HepG2 (cell line): ENCODE results near the gene CTSA. TPM values are rescaled to one million over a fixed set of nuclear protein-coding genes. Genes with fewer than 3 reads are reported as not detected.

ENCODE experiments used
- ARID5B ChIP-seq: IDR thresholded peaks from 2 replicates; pipeline ENCODE4 v1.4.0; 2020; ENCODE audit warnings: mild to moderate bottlenecking, missing genetic modification reagents
- BRD4 ChIP-seq: sonication (generic); formaldehyde crosslinking; IDR thresholded peaks from 2 replicates; pipeline ENCODE4 v1.4.0; 2020; ENCODE audit warnings: missing genetic modification reagents
- LCORL ChIP-seq, 2 experiments: fragments of 450-650 bp in 1 of 2; sonication (generic) in 1 of 2; formaldehyde crosslinking in 1 of 2; IDR thresholded peaks; 2 replicates each; pipeline versions ENCODE4 v1.5.0 to v1.6.1; 2017 to 2020; ENCODE audit warnings: antibody characterized with exemption in 1 of 2, missing genetic modification reagents in 1 of 2
- NR2F1 ChIP-seq, 2 experiments: fragments of 450-650 bp in 1 of 2; formaldehyde crosslinking in 1 of 2; IDR thresholded peaks; 2 replicates each; pipeline versions ENCODE4 v1.5.0 to v1.6.1; 2016 to 2020; ENCODE audit warnings: mild to moderate bottlenecking in 1 of 2, missing compliant biosample characterization in 1 of 2, missing genetic modification reagents in 1 of 2, moderate library complexity in 1 of 2
- PBX3 ChIP-seq: sonication (generic); formaldehyde crosslinking; IDR thresholded peaks from 2 replicates; pipeline ENCODE4 v1.8.1; 2023; ENCODE audit warnings: missing genetic modification reagents, inconsistent platforms, borderline replicate concordance
- RFX3 ChIP-seq: IDR thresholded peaks from 2 replicates; pipeline ENCODE4 v1.6.1; 2016; ENCODE audit warnings: missing biosample characterization, missing genetic modification reagents
- SATB2 ChIP-seq: sonication (generic); formaldehyde crosslinking; IDR thresholded peaks from 2 replicates; pipeline ENCODE4 v1.5.0; 2020; ENCODE audit warnings: missing genetic modification reagents
- SP4 ChIP-seq: sonication (generic); formaldehyde crosslinking; IDR thresholded peaks from 2 replicates; pipeline ENCODE4 v1.8.1; 2023; ENCODE audit warnings: mild to moderate bottlenecking, missing genetic modification reagents
- TEAD3 ChIP-seq: optimal IDR thresholded peaks from 2 replicates; pipeline ENCODE3; 2016; ENCODE audit warnings: borderline replicate concordance
- THYN1 ChIP-seq: sonication (generic); formaldehyde crosslinking; IDR thresholded peaks from 2 replicates; pipeline ENCODE4 v1.8.1; 2023; ENCODE audit warnings: low read depth, mild to moderate bottlenecking, moderate library complexity, missing genetic modification reagents, borderline replicate concordance
- ZBTB37 ChIP-seq: sonication (generic); formaldehyde crosslinking; IDR thresholded peaks from 2 replicates; pipeline ENCODE4 v1.4.0; 2020; ENCODE audit warnings: mild to moderate bottlenecking, missing genetic modification reagents
- ZBTB38 ChIP-seq: sonication (generic); formaldehyde crosslinking; IDR thresholded peaks from 2 replicates; pipeline ENCODE4 v1.5.1; 2020; ENCODE audit warnings: mild to moderate bottlenecking, missing genetic modification reagents
- ZFP41 ChIP-seq: sonication (generic); formaldehyde crosslinking; IDR thresholded peaks from 2 replicates; pipeline ENCODE4 v1.4.0; 2020; ENCODE audit warnings: mild to moderate bottlenecking, missing genetic modification reagents, borderline replicate concordance
- ZNF124 ChIP-seq: sonication (generic); formaldehyde crosslinking; IDR thresholded peaks from 2 replicates; pipeline ENCODE4 v1.4.0; 2020; ENCODE audit warnings: missing genetic modification reagents
- ZNF678 ChIP-seq: sonication (generic); formaldehyde crosslinking; IDR thresholded peaks from 2 replicates; pipeline ENCODE4 v1.4.0; 2020; ENCODE audit warnings: mild to moderate bottlenecking, missing genetic modification reagents
- ZNF687 ChIP-seq: sonication (generic); formaldehyde crosslinking; IDR thresholded peaks from 2 replicates; pipeline ENCODE4 v1.5.1; 2020; ENCODE audit warnings: mild to moderate bottlenecking, missing genetic modification reagents, moderate library complexity
- ZNF75D ChIP-seq: sonication (generic); formaldehyde crosslinking; IDR thresholded peaks from 2 replicates; pipeline ENCODE4 v1.8.1; 2023; ENCODE audit warnings: missing genetic modification reagents, mild to moderate bottlenecking, borderline replicate concordance
- ZNF768 ChIP-seq: sonication (generic); formaldehyde crosslinking; IDR thresholded peaks from 2 replicates; pipeline ENCODE4 v1.4.0; 2020; ENCODE audit warnings: missing genetic modification reagents
- polyA plus RNA-seq, 8 experiments: library from polyadenylated mRNA; depleted of rRNA in 3 of 8; stranded (reverse) in 7 of 8; unstranded in 1 of 8; fragments of >200 nt; fragmentation: Illumina TruSeq in 4 of 8; extraction: Trizol in 4 of 8; gene quantifications; 2 replicates each; pipeline versions ENCODE4 v1.2.1 to v1.2.3, GENCODE V29; 2011 to 2016; ENCODE audit warnings: low read depth in 4 of 8, missing spikeins in 1 of 8, mixed read lengths in 1 of 8; ENCODE audit not compliant: insufficient read depth in 1 of 8
- total RNA-seq, 5 experiments: library from RNA; depleted of rRNA; stranded (reverse); fragments of >200 nt; fragmentation: Illumina TruSeq; extraction: Trizol; gene quantifications; 2 replicates each; pipeline ENCODE4 v1.2.3, GENCODE V29; 2016; ENCODE audit warnings: low read depth in 1 of 5

The CTSA gene
- total and polyA plus RNA-seq, 2 of the 13 experiments (the other 11 are each of a cell fraction or from before 2014, with no cell fraction given): 202 to 231 TPM

GRCh38 chr20:45911486-45912343, 20.6 kb downstream of the CTSA start, which contains the start of gene PLTP (continued):
- TF ChIP-seq SP4 (CRISPR knock-in tag) (0 out of 2 replicates have a peak, but pooled peaks have one; percentile 62), ZBTB38 (0 out of 2 replicates have a peak, but pooled peaks have one; percentile 8), BRD4 (CRISPR knock-in tag) (no peak), SATB2 (CRISPR knock-in tag) (no peak), ZNF124 (CRISPR knock-in tag) (no peak; the same call in 1 of the 2 replicates), LCORL (IDR thresholded peaks at IDR 0.05) (no peak), LCORL (CRISPR knock-in tag; IDR thresholded peaks at IDR 0.05) (no peak; the same call in 1 of the 2 replicates), ARID5B (CRISPR knock-in tag) (no peak; the same call in 1 of the 2 replicates), PBX3 (CRISPR knock-in tag) (no peak), ZNF687 (CRISPR knock-in tag) (peak; percentile 87), ZNF75D (CRISPR knock-in tag) (no peak), THYN1 (CRISPR knock-in tag) (no peak), ZNF678 (CRISPR knock-in tag) (peak; percentile 89; the same call in 1 of the 2 replicates), TEAD3 (CRISPR knock-in tag) (no peak), NR2F1 (CRISPR knock-in tag; IDR thresholded peaks at IDR 0.05) (no peak), RFX3 (CRISPR knock-in tag) (peak; percentile 85), ZNF768 (no peak; the same call in 1 of the 2 replicates), ZFP41 (CRISPR knock-in tag) (no peak; the same call in 1 of the 2 replicates), ZBTB37 (no peak)
